Calu3 (cell line): ENCODE results near the gene ATG9A. TPM values are rescaled to one million over a fixed set of nuclear protein-coding genes. Genes with fewer than 3 reads are reported as not detected.

Source experiments
- BruUV-seq: library from RNA; stranded (reverse); fragments of 400-500 nt; replicated peaks from 2 replicates; lab custom pipeline; 2021; lab: Mats Ljungman, UMichigan
- CTCF ChIA-PET: fragments of 300-600 bp; sonication (Branson Sonifier 250); formaldehyde crosslinking; loops from one replicate; lab custom pipeline; 2022; ENCODE audit warnings: antibody characterized with exemption; lab: Charles Lee
- DNase-seq: peaks from one replicate; pipeline ENCODE4 v3.0.0; 2022
- H3K27ac Mint-ChIP-seq: one replicate; pipeline ENCODE4 v1.8.0; 2022; ENCODE audit warnings: mixed read lengths; ENCODE audit not compliant: unreplicated experiment
- H3K27me3 Mint-ChIP-seq: one replicate; pipeline ENCODE4 v1.8.0; 2022; ENCODE audit warnings: mixed read lengths; ENCODE audit not compliant: unreplicated experiment
- H3K36me3 Mint-ChIP-seq: one replicate; pipeline ENCODE4 v1.8.0; 2022; ENCODE audit warnings: mild to moderate bottlenecking, moderate library complexity, mixed read lengths; ENCODE audit not compliant: insufficient read depth, unreplicated experiment
- H3K4me1 Mint-ChIP-seq: one replicate; pipeline ENCODE4 v1.8.0; 2022; ENCODE audit warnings: mild to moderate bottlenecking, low read depth, mixed read lengths; ENCODE audit not compliant: unreplicated experiment
- H3K4me3 Mint-ChIP-seq: one replicate; pipeline ENCODE4 v1.8.0; 2022; ENCODE audit warnings: mild to moderate bottlenecking, low read depth, moderate library complexity, mixed read lengths; ENCODE audit not compliant: unreplicated experiment
- H3K9me3 Mint-ChIP-seq: one replicate; pipeline ENCODE4 v1.8.0; 2022; ENCODE audit warnings: low read depth, mixed read lengths; ENCODE audit not compliant: unreplicated experiment
- intact Hi-C: fragments of 100-400 bp; cut with micrococcal nuclease; formaldehyde crosslinking; loops from one replicate; pipeline ENCODE4 v1.10.0; 2022; ENCODE audit not compliant: unreplicated experiment
- total RNA-seq: library from RNA; stranded (reverse); gene quantifications from 2 replicates; pipeline ENCODE4 v1.2.3, GENCODE V29; 2022
- TF ChIP-seq, protein P1 (sequence below): fragments of 200-600 bp; IDR thresholded peaks from one replicate; pipeline ENCODE4 v1.8.0; 2022; ENCODE audit warnings: antibody characterized with exemption; ENCODE audit not compliant: unreplicated experiment

ATG9A gene
- total RNA-seq, 1 experiment from 2014 or later, result 42.4 TPM

GRCh38 chr2:219184121-219184520 is 45.3 kb downstream of the ATG9A start:
- CTCF ChIA-PET, result interaction anchor here (1.6 kb wide), 1 partner anchor 13 kb away, joined by 3 read pairs; no protein-coding TSS in a partner anchor
- no peak for DNase-seq
- no peaks in the 10 kb centered on the region for H3K27me3 Mint-ChIP-seq
- H3K27ac Mint-ChIP-seq, result no peak overlapping the region
- peaks cover 10% of the 10 kb centered on the region for H3K36me3 Mint-ChIP-seq
- no peak overlapping the region for H3K4me3 Mint-ChIP-seq
- TF ChIP-seq, protein P1, sequence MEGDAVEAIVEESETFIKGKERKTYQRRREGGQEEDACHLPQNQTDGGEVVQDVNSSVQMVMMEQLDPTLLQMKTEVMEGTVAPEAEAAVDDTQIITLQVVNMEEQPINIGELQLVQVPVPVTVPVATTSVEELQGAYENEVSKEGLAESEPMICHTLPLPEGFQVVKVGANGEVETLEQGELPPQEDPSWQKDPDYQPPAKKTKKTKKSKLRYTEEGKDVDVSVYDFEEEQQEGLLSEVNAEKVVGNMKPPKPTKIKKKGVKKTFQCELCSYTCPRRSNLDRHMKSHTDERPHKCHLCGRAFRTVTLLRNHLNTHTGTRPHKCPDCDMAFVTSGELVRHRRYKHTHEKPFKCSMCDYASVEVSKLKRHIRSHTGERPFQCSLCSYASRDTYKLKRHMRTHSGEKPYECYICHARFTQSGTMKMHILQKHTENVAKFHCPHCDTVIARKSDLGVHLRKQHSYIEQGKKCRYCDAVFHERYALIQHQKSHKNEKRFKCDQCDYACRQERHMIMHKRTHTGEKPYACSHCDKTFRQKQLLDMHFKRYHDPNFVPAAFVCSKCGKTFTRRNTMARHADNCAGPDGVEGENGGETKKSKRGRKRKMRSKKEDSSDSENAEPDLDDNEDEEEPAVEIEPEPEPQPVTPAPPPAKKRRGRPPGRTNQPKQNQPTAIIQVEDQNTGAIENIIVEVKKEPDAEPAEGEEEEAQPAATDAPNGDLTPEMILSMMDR, result no peak
- peaks cover 4% of the 10 kb centered on the region for H3K4me1 Mint-ChIP-seq
- no peaks in the 10 kb centered on the region for H3K9me3 Mint-ChIP-seq
- intact Hi-C loops, result no loop called here
- BruUV-seq, result no TSS peak

DNA sequence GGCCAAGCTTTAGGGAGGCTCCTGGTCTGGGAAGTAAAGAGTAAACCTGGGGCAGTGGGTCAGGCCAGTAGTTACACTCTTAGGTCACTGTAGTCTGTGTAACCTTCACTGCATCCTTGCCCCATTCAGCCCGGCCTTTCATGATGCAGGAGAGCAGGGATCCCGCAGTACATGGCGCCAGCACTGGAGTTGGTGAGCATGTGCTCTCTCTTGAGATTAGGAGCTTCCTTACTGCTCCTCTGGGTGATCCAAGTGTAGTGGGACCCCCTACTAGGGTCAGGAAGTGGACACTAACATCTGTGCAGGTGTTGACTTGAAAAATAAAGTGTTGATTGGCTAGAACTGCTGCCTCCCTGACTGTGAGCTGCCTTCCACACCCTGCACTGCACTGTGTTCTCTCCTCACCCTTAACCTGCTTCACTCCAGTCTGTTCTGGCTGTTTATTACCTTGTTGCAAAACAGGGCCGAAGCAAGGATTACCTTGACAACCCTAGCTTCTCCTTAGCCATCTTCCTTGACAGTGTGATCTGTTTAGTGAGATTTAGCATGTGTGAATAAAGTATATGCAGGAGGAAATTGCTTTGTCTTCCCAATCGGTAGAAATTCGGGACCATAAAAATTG is 46.2 kb downstream of the ATG9A start:
- Mint-ChIP-seq H3K4me3 (no peak overlapping the region), H3K27ac (no peak overlapping the region), H3K36me3 (peaks cover 19% of the 10 kb centered on the region), H3K27me3 (no peaks in the 10 kb centered on the region), H3K9me3 (no peaks in the 10 kb centered on the region), H3K4me1 (peaks cover 12% of the 10 kb centered on the region)
- intact Hi-C loops, result no loop called here
- TF ChIP-seq, protein P1, result no peak
- CTCF ChIA-PET, result interaction anchor here (1.6 kb wide), 1 partner anchor 12 kb away, joined by 3 read pairs; no protein-coding TSS in a partner anchor
- BruUV-seq, result no TSS peak
- DNase-seq, result no peak

GRCh38 chr2:219182331-219183150 is 46.9 kb downstream of the ATG9A start:
- Mint-ChIP-seq H3K36me3 (peaks cover 26% of the 10 kb centered on the region), H3K4me3 (no peak overlapping the region), H3K27me3 (no peaks in the 10 kb centered on the region), H3K9me3 (no peaks in the 10 kb centered on the region), H3K27ac (no peak overlapping the region), H3K4me1 (peaks cover 15% of the 10 kb centered on the region)
- CTCF ChIA-PET, result interaction anchor here (0.5 to 1.6 kb wide), 3 partner anchors 11 to 203 kb away, joined by 3 to 8 read pairs (median 3); no protein-coding TSS in a partner anchor
- no peak for DNase-seq
- TF ChIP-seq, protein P1, result no peak
- no TSS peak for BruUV-seq
- intact Hi-C loops, result no loop called here

DNA sequence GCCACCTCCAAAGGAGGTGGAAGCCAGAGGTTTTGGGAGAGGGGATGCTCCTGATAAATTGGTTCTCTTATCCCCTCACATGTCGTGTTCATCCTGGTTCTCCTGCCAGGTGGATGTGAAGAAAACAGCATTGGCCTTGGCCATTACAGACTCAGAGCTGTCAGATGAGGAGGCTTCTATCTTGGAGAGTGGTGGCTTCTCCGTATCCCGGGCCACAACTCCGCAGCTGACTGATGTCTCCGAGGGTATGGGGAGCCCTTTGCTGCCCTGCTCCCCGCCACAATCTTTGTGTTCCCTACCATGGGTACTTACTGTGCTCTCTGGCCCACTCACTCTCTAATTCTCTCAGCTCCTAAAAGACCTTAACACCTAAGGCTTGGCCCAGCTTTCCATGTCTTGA is 47.9 kb downstream of the ATG9A start:
- peaks cover 21% of the 10 kb centered on the region for H3K4me1 Mint-ChIP-seq
- H3K27ac Mint-ChIP-seq, result no peak overlapping the region
- CTCF ChIA-PET, result no interaction called here

More for the DNA sequence above, 47.9 kb downstream of the ATG9A start:
- no peak overlapping the region for H3K4me3 Mint-ChIP-seq
- no peak for DNase-seq
- BruUV-seq, result no TSS peak
- H3K27me3 Mint-ChIP-seq, result no peaks in the 10 kb centered on the region
- H3K9me3 Mint-ChIP-seq, result no peaks in the 10 kb centered on the region
- H3K36me3 Mint-ChIP-seq, result peaks cover 36% of the 10 kb centered on the region
- TF ChIP-seq, protein P1, result no peak
- intact Hi-C loops, result no loop called here
